ENCODE data around the gene ZNF219.

Gene ZNF219

DNA sequence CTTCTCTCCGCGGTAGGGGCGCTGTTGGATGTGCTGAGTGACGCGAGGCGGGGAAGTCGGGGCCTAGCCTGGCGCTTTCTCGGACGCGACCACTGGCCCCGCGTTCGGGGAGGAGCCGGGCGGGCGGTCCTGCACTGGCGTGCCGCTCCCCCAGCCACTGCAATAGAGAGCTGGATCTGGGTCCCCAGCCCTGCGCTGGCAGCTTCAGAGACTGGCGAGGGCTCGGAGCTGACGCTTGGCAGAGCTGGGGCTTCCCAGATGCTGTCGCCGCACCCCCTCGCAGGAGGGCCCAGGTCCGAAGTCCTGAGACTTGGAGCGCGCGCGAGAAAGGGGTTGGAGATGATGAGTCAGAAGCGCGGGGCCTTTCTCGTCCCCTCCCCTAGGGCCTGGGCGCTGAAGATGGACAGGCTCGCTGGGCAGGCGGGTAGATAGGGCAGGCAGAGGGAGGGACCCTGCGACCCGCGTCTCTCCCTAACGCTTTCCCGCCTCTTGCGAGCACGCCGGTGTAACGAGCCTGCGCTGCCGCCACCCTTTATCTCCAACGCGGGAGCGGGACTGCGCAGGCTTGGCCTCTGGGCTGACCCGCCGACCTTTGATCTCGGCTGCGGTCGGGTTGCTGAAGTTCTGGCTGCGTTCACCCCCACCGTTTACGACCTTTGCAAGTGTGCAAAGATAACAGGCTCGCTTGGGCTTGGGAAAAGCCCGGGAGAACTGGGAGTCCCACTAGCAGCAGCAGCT is 5.4 kb upstream of the ZNF219 start:
- Histone ChIP-seq H3K4me3 (peak overlapping the region; percentile 63 to 75 (median 66)), H3K27ac (peak overlapping the region; percentile 94 to 100 (median 99))

DNA sequence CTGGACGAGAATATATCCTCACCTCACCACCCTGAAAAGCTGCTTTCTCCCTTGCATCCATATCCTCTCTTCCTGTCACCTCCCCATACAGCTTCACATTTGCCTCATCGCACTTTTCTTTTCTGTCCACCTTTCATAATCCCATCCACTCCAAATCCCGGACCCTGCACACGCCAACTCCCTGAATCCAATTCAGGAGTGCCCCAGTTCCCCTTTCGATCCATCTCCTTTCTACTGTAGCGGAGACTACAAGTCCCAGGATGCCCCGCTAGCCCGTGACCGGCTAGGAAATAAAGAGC is 4.9 kb upstream of the ZNF219 start:
- peak overlapping the region; percentile 23 to 100 (median 99) for H3K27ac ChIP-seq
- H3K4me3 ChIP-seq, result peak overlapping the region; percentile 63 to 75 (median 66)

DNA sequence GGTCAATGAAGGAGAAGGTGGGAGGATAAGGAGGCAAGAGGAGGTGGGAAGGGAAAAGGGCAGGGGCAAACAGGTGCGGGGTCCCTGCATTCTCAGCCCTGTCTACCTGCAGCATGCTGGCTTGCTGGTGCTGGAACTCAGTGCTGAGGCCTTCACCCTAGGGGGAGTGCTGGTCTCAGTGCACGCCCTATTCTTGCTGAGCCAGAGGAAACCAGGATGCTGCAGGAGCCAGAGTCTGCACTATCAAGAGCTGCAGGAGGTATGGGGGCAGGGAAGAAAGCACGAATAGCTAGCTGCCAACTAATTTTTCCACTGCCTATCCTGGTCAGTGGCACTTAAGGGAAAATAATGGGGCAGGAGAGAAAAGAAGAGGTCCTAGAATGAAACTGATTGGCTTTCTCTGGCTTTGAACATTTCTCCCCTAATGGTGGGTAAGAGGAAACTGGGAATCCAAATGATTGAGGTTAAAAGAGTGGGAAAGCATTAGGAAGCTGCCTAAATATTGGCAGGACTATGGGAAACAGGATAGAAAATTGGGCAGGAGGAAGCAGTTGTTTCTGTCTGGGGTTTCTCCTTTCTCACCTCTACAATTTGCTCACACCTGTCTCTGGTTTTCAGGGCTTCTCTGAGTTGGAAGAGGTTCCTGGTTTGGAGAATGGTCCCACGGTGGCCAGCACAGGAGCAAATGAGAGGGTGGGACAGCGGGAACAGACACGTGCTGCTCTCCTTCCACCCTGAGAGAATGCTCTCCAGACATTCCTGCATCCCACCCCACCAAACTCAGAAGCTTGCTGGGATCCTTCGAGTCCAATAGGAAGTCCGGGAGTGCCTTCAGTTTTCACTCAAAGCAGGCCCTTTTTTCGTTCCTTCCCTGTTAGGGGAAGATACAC is 4.3 kb upstream of the ZNF219 start:
- H3K4me3 ChIP-seq, result peak overlapping the region; percentile 63 to 75 (median 66)
- peak overlapping the region; percentile 23 to 100 (median 99) for H3K27ac ChIP-seq

DNA sequence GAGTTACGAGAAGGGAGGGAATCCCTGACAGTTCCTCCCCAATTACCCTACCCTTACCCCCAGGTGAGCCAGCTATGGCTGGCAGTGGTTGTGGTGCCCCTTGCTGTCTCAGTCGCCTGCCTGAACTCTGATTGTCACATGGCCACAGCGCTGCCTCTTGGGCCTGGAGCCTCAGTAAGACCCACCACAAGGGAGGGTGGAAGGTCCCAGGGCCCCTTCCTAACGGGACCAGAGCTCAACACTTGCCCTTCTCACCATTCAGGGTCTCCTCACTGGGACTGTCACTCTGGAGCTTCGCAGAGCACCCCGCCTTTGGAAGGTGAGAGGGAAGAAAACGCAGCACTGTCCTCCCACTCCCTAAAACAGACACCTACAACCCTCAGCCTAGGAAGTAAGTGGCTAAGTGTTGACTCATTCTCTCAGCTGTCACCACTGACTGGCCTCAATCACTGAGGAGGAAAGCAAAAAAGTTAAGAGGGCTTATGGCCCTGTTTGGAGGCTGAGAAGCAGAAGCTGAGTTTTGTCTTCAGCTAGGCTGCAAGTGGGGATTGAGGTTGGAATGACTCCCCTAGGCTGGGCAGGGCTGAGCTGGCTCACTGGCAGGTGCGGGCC is 3.5 kb upstream of the ZNF219 start:
- H3K27ac ChIP-seq, result peak overlapping the region in 3 of 21 experiments; percentile 9 to 42 (median 20)
- no peak overlapping the region for H3K4me3 ChIP-seq

DNA sequence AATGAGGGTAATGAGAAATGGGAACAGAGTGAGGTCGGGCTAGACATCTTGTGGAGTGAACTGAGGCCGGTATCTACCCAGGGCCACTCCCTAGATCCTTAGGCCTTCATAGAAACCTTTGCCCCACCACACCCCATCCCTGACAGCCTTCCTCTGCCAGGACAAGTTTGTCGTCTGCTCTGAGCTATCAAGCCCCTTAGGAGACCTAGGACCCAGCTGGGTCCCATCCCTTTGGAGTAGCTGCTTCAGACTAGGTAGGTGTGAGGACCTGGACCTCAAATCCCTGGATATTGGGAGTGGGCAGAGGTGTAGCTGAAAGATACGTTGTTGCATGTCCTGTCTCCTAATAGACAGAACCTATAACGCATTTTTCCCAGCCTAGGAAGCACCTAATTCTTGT is 2.5 kb upstream of the ZNF219 start, which contains the start of gene TMEM253:
TMEM253 (plus strand) TSS at position 136 of the 400 bp plus-strand sequence. CDS start 278 bp downstream, outside the sequence.
- H3K4me3 ChIP-seq, result no peak within 1 kb of the TSS

DNA sequence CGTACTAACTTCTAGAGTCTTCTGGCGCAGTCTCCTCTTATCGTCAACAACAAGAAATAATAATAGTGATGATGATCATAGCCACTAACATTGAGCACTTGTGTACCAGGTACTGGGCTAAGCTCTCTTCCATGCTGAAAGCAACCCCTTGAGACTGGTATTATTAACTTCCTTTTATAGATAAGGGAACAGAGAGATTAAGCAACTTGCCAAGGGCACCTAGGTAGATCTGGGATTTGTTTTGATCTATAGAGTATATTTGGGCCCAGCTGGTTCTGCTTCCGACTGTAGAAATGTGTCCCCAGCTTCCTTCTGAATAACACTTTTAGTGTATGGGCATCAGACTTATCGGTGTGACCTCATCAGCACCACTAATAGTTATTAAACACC is 1.1 kb upstream of the ZNF219 start:
- H3K4me3 ChIP-seq, result peak overlapping the region in 1 of 7 experiments; percentile 67

More for the DNA sequence above, 2.5 kb upstream of the ZNF219 start, which contains the start of gene TMEM253:
- H3K27ac ChIP-seq, result peak within 1 kb of the TSS in 6 of 21 experiments; percentile 16 to 92 (median 84)

DNA sequence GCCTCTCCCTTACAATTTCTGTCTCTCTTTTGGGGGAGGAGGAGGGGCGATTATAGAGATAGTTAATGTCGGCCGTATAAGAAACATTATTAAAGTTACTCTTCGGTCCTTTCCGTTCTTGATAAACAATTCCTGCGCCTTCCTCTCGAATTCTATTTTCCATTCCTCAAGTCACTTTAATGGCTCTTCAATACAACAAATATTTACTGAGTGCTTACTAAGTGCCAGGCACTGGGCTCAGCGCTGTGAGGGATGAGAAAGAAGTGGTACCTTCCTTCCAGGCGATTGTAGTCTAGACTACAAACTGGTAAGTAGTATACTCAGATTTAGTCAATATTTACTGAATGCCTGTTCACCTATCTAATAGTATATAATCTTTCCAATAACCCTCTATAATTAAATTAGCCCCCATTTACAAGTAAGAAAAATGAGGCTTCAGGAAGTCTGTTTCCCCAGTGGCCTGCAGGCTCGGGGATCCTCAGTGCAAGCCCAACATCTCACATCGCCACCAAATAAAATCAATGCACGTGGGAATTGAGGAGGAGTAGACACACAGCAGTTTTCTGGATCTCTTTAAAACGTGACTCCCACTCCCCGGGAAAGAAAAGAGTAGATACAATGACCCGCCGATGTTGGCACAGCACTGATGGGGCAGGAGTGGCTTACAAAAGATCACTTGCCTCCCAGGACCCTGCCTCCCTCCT is 589 bp upstream of the ZNF219 start:
- Histone ChIP-seq H3K4me3 (peak overlapping the region; percentile 43 to 74 (median 57)), H3K27ac (peak overlapping the region in 20 of 21 experiments; percentile 43 to 92 (median 90))

More for the DNA sequence above, 1.1 kb upstream of the ZNF219 start:
- H3K27ac ChIP-seq, result peak overlapping the region in 14 of 21 experiments; percentile 78 to 92 (median 90)

DNA sequence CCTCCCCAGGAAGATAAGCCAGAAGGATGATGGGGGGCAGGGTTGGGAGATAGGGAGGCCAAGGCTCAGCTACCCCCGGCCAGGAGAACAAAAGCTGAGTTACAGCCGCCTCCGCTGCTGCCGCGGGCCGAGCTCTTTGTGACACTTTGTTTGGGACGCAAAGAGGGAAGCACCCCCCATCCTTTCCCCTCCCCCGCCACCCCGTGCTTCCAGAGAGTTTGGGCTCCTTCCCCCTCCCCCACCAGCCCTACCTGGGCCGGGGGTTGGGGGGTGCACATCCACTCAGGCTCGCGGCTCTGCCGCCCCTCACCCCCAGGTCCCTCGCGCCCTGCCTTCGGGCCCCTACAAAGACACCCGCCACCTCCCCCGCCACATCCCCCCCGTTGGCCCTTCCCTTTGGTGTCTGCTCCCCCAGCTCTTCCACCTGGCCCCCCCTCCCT is 799 bp downstream of the ZNF219 start:
- peak overlapping the region in 20 of 21 experiments; percentile 22 to 92 (median 83) for H3K27ac ChIP-seq
- peak overlapping the region; percentile 34 to 74 (median 57) for H3K4me3 ChIP-seq

DNA sequence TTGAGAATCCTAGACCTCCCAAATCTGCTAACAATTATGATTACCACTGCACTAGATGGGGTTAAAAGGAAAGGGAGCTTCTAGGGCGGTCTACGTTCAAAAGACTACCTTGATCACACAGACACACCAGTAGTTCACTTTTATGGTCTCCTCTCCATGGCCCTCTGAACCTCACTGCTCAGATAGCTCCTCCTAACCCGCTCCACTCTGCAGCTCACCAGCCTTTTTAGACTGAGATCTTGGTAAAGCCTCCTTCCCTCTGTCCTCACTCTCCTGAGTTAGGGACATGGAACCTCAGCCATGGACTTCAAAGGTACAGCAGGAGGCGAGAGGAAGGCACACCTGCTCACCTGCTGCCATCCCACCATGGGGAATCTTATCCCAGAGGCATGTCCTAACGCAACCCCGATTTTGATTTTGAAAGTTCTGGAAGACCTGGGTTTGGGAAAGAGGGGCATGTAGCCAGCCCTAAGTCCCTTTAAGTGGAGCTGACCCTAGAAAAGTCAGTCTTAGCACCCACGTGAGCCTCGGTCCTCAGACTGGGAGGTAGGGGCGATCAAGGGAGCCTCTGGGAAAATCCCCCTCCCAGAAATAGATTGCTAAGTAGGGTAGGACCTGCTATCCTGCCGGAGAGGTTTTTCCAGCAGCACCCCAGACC is 1.3 kb downstream of the ZNF219 start:
- peak overlapping the region; percentile 34 to 74 (median 57) for H3K4me3 ChIP-seq
- H3K27ac ChIP-seq, result peak overlapping the region in 19 of 21 experiments; percentile 22 to 92 (median 84)

DNA sequence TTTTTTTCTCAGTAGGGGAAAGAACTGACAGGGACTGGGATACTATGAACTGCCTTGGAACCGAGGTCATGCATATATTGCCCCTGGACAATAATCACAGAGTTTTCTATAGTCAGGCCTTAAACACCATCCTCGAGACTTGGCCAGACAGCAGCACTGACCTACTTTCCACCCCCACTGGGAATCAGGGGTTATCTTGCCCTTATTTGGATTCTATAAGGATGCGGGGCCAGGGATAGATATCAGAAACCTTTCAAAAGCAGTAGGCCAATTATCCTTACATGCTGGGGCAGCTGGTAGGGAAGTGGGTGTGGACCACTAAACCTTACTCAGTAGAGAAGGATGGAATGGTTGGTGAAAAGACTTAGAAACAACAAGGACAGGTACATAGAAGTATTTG is 2.0 kb downstream of the ZNF219 start:
- Histone ChIP-seq H3K27ac (peak overlapping the region in 10 of 21 experiments; percentile 81 to 92 (median 86)), H3K4me3 (no peak overlapping the region)

DNA sequence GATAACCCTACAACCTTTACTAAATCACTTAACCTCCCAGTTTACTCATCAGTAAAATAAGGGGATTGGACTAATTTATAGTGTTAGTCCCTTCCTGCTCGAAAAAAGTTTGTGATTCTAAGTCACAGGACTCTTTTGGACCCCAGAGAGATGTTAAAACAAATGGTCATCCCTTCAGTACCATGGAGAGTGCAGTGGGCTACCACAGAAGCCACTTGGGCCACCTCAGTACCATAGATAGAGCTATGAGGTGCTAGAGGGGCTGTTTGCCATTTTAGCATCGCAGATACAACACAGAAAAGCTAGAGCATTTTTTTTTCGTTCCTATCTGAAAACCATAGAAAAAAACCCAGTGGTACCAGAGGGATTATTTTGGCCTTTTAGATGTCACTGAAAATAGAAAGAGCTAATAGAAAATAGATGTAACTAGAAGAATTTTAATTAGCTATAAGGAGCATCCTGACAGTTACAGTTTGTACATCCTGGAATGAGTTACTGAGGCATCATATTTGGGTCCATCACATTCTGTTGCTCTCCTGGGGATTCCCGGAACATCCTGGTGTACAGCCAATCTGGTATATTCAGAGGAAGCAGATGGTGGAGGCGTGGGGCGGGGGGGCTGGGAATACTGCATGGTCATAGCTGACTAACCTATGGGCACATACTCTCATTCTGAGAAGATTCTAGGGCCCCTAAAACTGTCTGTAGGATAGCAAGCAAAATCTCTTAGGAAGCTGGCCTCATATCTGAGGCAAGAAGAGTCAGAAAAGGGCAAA is 2.8 kb downstream of the ZNF219 start:
- H3K4me3 ChIP-seq, result no peak overlapping the region
- H3K27ac ChIP-seq, result peak overlapping the region in 7 of 21 experiments; percentile 42 to 92 (median 86)

DNA sequence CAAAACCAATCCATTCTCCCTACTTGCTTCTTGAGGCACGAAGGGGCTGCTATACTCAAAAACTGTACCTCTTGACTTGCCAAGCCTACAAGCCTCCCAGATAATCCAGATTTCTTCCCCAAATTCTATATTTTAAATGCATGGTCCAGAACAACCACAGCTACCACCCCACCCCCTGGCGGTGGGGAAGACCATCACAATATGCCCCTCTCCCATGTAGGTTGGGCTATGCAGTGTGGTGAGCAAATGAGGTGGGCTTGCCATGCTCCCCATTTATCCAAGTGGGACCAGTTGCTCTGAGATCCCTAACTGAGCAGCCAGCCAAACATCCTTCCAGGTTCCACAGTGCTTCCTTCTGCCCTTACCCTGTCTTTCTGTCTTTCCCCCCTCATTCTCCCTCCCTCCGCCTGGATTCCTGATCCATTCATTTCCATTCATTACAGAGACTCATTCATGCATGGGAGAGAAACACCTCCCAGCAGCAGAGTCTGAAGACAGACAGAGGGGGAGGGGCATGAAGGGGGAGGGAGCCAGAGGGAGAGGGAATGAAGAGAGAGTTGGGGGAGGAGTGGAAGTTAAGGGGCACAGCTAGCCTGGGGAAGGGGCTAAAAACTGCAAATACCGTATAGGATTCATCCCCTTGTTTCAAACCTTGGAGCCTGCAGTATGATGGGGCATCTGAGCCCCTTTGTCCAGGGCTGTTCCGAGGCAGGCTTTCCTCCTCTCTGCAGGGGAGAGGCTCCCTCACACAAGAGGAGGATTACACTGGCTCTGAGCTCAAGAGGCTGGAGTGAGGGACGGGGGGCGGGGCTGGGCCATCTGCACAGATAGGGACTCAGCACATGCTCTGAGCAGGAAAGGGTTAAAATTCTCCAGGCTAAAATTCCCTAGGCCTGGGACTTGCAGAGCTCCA is 4.4 kb downstream of the ZNF219 start:
- Histone ChIP-seq H3K27ac (no peak overlapping the region), H3K4me3 (no peak overlapping the region)

DNA sequence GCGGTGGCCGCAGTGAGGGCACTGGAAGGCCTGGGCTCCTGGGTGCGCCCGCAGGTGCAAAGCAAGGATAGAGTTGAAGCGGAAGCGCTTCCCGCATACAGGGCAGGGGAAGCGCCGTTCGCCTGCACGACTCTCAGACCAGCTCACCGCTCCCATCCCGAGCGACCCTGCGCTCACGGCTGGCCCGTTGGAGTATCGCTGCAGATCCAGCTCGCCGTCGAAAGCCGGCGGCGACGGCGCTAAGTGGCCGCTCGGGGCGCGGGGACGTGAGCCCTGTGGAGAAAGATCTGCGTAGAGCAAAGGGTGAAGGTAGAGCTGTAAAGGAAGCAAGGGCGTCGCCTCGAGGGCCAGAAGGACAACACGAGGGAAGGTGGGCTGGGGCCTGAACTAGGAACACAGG is 5.4 kb downstream of the ZNF219 start:
- H3K27ac ChIP-seq, result no peak overlapping the region

DNA sequence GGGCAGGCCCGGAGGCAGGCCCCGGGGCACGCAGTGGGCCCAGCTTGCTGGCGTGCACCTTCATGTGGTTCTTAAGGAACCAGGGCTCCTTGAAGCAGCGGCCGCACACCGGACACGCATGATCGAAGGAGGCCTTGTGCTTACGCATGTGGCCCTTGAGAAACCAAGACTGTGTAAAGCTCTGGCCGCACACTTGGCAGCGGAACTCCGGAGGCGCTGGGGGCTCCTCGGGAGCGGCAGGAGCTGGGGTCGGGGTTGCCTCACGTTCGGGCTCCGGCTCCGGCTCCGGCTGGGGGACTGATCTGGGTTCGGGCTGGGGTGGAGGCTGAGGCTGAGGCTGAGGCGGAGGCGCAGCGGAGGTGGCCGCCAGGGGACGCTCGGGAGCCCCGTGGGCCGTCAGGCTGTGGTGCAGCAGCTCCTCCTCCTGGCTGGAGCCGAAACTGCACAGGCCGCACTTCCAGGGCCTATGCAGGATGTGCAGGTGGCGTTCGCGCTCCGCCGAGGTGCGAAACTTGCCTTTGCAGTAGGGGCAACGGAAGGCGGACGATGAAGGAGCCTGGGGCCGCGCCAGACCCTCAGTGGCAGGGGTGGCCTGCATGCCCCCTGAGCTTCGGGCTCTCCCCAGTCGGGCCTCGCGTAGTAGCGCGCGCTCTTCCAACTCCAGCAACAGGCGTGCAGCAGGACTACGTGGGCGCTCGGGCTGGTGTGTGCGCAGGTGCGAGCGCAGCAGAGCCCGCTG is 6.0 kb downstream of the ZNF219 start:
- H3K27ac ChIP-seq, result peak overlapping the region in 6 of 21 experiments; percentile 1 to 60 (median 16)
- no peak overlapping the region for H3K4me3 ChIP-seq

More for the DNA sequence above, 5.4 kb downstream of the ZNF219 start:
- H3K4me3 ChIP-seq, result no peak overlapping the region

DNA sequence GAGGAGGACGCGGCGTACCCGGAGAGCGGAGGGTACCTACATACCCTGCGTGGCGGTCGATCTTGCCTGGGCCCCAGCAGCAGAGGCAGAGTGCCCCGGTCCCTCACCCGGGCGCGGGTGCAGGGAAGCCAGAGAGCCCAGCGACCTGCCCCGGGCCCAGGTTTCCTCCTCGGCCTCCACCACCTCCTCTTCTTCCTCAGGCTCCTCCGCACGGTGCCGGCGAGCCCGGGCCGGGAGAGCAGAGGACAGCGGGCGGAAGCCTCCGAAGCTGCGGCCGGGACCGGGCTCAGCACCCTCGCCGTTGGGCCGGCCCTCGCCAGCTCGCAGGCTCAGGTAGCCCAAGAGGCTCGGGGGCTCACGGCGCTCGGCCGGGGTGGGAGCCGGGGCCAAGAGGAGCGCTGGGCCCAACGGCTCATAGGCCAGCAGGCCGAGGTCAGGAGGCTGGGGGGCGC is 6.6 kb downstream of the ZNF219 start:
- peak overlapping the region in 5 of 21 experiments; percentile 1 to 60 (median 10) for H3K27ac ChIP-seq
- H3K4me3 ChIP-seq, result no peak overlapping the region

Measured in skin epidermis (tissue), 12 donors.